SJSA1 (cell line): Measurements from ENCODE around the gene ZW10. TPM values are rescaled to one million over a fixed set of nuclear protein-coding genes. Genes with fewer than 3 reads are reported as not detected.
"Not testable (repeated sequence)": the region's sequence is repeated elsewhere in the genome, so short reads cannot be mapped to it uniquely, and the experiment has no call there.

Source experiments
- DNase-seq, 2 experiments: peaks; one replicate each; pipeline ENCODE4 v3.0.0-alpha.2; 2015 to 2020; ENCODE audit warnings: low spot score in 2 of 2, low read depth in 1 of 2
- H3K27ac ChIP-seq: fragments of 250-450 bp; sonication (Bioruptor Pico); 2 replicates; pipeline ENCODE4 v1.5.1; 2020; ENCODE audit warnings: mild to moderate bottlenecking, moderate library complexity
- H3K27me3 ChIP-seq: fragments of 250-450 bp; sonication (Bioruptor Pico); replicated peaks from 2 replicates; pipeline ENCODE4 v1.5.1; 2020; ENCODE audit warnings: mild to moderate bottlenecking, moderate library complexity
- H3K36me3 ChIP-seq: fragments of 250-450 bp; sonication (Bioruptor Pico); 2 replicates; pipeline ENCODE4 v1.5.1; 2020; ENCODE audit warnings: mild to moderate bottlenecking
- H3K4me1 ChIP-seq: fragments of 250-450 bp; sonication (Bioruptor Pico); replicated peaks from 2 replicates; pipeline ENCODE4 v1.6.1; 2021; ENCODE audit warnings: mild to moderate bottlenecking
- H3K4me3 ChIP-seq: fragments of 250-450 bp; sonication (Bioruptor Pico); 2 replicates; pipeline ENCODE4 v1.5.1; 2020; ENCODE audit warnings: mild to moderate bottlenecking
- H3K9me3 ChIP-seq: fragments of 250-450 bp; sonication (Bioruptor Pico); replicated peaks from 2 replicates; pipeline ENCODE4 v1.5.1; 2020; ENCODE audit warnings: mild to moderate bottlenecking
- total RNA-seq: library from RNA; depleted of rRNA; stranded (reverse); fragments of >200 nt; shearing (Covaris generic); gene quantifications from 2 replicates; pipeline ENCODE4 v1.2.3, GENCODE V29; 2014

Gene ZW10
- total RNA-seq, 1 experiment from 2014 or later = 22.4 TPM

DNA sequence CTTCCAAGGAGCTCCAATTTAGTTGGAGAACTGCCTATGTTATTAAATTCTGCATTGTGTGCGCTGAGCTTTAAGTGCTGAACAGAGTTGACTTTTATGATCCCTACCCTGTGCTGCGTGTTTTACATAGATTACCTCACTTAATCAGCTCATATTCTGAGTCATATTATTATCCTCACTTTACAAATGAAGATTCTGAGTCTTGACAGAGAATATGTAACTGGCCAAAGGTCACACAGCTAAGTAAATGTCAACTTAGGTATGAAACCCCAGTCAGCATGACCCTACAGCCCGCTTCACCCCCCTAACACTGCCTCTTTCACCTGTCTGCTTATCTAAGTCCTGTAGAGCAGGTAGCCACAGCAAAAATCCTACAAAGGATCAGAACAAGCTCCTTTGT lies 47.6 kb downstream of the ZW10 start:
- no peak for DNase-seq
- H3K4me3 ChIP-seq = no peak overlapping the region
- H3K36me3 ChIP-seq = no peaks in the 10 kb centered on the region
- H3K27me3 ChIP-seq = no peaks in the 10 kb centered on the region
- H3K4me1 ChIP-seq = peaks cover 9% of the 10 kb centered on the region
- H3K27ac ChIP-seq = no peak overlapping the region
- H3K9me3 ChIP-seq = no peaks in the 10 kb centered on the region

DNA sequence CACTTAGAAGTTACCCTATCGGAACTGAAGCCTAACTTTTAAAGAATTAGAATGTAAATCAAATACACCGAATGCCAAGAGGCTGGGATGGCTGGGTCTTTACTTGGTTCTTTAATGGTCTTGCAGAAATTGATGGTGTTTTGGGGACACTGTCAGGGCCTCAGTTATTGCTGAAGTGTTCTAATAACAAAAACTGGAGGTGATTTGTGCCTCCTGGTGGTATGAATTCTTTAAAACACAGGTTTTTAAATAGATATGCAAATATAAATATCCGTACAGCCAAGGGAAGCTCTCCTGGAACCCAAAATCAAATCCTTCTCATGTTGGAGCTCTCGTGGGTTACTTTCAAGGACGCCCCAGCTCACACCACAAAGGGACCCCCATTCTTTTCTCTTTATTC lies 48.1 kb downstream of the ZW10 start:
- H3K27me3 ChIP-seq = no peaks in the 10 kb centered on the region
- no peaks in the 10 kb centered on the region for H3K9me3 ChIP-seq
- peaks cover 7% of the 10 kb centered on the region for H3K4me1 ChIP-seq
- H3K36me3 ChIP-seq = no peaks in the 10 kb centered on the region
- no peak overlapping the region for H3K27ac ChIP-seq
- no peak overlapping the region for H3K4me3 ChIP-seq
- no peak for DNase-seq

DNA sequence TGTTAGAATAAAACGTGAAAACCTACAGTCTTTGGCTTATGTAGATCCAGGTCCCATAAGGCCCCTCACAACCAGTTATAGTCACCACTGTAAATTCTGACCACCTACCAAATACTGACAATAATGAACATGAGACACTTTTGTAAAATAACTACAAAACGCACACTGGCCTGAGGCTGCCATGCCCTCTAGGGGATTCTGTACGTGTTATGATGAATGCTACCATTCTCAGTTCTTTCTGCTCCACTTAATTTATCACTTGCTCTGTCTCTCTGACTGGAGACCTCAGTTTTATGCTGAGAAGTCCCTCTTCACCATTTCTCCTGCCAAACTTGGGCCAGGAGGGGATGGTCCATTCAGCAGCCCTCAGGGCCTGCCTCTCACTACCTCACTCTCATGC lies 48.7 kb downstream of the ZW10 start:
- Histone ChIP-seq H3K27me3 (no peaks in the 10 kb centered on the region), H3K27ac (no peak overlapping the region), H3K36me3 (no peaks in the 10 kb centered on the region), H3K4me3 (no peak overlapping the region), H3K9me3 (no peaks in the 10 kb centered on the region), H3K4me1 (peaks cover under 1% of the 10 kb centered on the region)
- DNase-seq = no peak

DNA sequence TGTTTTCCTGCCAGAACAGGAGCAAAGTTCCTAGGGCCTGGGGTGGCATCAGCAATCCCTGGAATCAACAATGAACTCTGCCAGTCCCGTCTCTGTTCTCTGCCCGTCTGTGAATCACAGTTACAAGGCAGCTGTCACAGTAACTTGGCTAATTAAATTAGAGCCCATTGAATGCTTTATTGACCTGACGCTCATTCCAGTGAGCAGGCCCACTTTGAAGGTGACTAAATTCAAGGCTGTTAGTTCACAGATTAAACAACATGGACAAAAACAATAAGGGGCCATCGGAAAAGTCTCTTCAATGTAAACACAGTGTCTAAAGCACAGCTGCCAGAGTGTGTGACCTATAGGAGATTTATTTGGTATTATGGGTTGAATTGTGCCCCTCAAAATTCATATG lies 49.7 kb downstream of the ZW10 start:
- DNase-seq = no peak
- H3K27ac ChIP-seq = no peak overlapping the region
- H3K9me3 ChIP-seq = no peaks in the 10 kb centered on the region
- no peak overlapping the region for H3K4me3 ChIP-seq
- no peaks in the 10 kb centered on the region for H3K36me3 ChIP-seq
- H3K4me1 ChIP-seq = no peaks in the 10 kb centered on the region
- no peaks in the 10 kb centered on the region for H3K27me3 ChIP-seq

DNA sequence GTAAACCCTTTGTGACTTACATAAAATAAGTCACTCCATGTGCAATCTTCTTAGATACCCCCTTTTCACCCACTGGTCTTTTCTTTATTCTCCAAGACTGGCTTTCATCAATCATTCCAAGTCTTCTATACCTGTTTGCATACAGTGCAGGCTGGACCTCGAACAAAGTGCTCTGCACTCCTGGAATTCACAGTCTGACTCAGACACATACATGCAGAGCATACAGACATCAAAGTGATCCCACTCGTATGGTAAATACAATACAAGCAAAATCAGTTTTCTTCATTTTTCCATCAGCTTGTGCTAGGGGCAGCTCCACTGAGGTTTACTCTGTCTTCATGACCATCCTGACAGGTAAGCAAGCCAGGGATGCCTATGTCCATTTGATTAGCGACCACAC lies 50.6 kb downstream of the ZW10 start:
- DNase-seq = no peak
- Histone ChIP-seq H3K9me3 (no peaks in the 10 kb centered on the region), H3K4me1 (no peaks in the 10 kb centered on the region), H3K4me3 (no peak overlapping the region), H3K27me3 (no peaks in the 10 kb centered on the region), H3K27ac (no peak overlapping the region), H3K36me3 (no peaks in the 10 kb centered on the region)

DNA sequence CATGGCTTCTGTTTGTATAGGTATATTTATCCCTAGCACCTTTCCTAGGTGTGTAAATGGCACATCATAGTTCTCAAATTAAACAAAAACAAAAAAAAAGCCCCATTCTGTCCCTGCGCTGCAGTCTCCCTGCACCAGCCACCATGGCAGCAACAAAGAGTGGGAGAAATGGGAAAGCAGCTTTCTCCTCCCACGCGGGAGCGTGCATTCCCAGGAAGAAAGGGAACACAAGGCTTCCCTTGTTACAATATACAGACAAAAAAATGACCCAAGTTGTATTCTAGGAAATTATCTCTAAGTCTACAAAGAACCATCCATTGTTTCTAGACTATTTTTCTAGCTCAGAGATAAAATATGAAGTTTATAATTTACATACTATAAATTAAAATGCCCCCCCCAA lies 51.3 kb downstream of the ZW10 start:
- H3K27me3 ChIP-seq = no peaks in the 10 kb centered on the region
- H3K9me3 ChIP-seq = no peaks in the 10 kb centered on the region
- DNase-seq = no peak
- H3K27ac ChIP-seq = no peak overlapping the region
- H3K4me1 ChIP-seq = no peaks in the 10 kb centered on the region
- H3K36me3 ChIP-seq = no peaks in the 10 kb centered on the region
- no peak overlapping the region for H3K4me3 ChIP-seq

DNA sequence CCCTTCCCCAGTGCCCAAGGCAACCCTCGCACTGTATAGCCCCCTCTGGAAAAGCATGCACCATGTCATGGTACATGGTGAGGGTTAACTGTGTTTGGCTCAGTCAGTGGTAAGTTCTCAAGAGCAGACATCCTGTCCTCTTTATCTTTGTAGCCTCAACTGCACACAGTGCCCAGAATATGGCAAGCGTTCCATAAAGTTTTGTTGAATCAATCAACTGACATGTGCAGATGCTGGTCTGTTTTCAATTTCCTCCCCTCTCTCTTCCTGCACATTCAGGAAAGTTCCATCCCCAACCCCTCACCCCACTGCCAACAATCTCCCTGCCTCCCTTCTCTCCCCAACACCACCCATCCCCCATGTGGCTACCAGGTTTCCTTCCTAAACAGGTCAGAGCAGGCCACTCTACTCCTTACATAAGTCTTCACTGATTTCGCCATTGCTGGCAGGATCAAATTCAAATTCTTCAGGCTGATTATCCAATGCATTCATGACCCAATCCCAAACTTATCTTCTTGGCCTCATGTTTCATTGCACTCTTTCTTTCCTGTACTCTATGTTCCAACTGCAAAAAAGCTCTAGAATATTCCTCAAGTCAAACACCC lies 51.9 kb downstream of the ZW10 start:
- DNase-seq = no peak
- no peak overlapping the region for H3K4me3 ChIP-seq
- H3K4me1 ChIP-seq = no peaks in the 10 kb centered on the region
- no peaks in the 10 kb centered on the region for H3K9me3 ChIP-seq
- H3K27ac ChIP-seq = no peak overlapping the region
- H3K36me3 ChIP-seq = no peaks in the 10 kb centered on the region
- no peaks in the 10 kb centered on the region for H3K27me3 ChIP-seq

DNA sequence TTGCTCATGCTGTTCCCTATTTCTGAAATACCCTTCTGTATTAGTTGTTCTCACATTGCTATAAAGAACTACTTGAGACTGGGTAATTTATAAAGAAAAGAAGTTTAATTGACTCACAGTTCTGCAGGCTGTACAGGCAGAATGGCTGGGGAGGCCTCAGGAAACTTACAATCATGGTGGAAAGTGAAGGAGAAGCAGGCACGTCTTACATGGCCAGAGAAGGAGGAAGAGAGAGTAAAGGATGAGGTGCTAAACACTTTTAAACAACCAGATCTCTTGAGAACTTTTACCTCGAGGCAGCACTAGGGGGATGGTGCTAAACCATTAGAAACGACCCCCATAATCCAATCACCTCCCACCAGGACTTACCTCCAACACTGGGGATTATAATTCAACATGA lies 53.0 kb downstream of the ZW10 start:
- DNase-seq, H3K4me1 ChIP-seq, H3K27me3 ChIP-seq, H3K4me3 ChIP-seq, H3K9me3 ChIP-seq, H3K27ac ChIP-seq, H3K36me3 ChIP-seq: not testable (repeated sequence)

DNA sequence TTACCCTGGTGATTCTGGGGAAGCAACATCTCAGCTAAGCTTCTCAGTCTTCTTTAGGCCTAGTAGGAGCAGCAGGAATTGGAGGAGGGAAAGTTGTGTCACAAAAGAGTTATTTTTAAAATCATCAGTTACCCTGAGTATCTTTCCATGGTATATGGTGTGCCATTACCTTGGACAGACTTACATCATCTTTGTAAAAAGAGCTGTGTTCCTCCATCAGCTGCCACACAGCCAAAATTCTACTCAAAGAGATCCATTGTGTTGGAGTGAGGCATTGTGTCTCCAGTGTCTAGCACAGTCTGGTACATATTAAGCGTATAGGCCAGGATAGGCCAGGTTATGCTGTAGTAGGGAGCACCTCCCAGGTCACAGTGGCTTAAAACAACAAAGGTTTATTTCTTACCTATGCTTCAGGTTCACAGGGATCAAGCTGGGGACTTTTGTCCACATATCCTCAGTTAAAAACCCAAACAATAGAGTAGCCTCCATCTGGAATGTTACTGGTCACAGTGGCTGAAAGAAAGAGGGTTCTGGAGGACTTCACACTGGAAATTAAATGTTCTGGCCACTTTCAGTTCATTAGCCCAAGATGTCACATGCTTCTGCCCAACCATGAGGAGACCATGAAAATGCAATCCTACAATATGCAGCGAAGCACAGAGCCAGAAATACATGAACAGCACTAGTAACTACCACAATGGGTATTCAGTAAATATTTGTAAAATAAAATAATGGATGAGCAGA lies 57.4 kb downstream of the ZW10 start:
- Histone ChIP-seq H3K4me1 (no peaks in the 10 kb centered on the region), H3K9me3 (no peaks in the 10 kb centered on the region), H3K27me3 (no peaks in the 10 kb centered on the region), H3K27ac (no peak overlapping the region), H3K36me3 (no peaks in the 10 kb centered on the region), H3K4me3 (no peak overlapping the region)
- DNase-seq = no peak

DNA sequence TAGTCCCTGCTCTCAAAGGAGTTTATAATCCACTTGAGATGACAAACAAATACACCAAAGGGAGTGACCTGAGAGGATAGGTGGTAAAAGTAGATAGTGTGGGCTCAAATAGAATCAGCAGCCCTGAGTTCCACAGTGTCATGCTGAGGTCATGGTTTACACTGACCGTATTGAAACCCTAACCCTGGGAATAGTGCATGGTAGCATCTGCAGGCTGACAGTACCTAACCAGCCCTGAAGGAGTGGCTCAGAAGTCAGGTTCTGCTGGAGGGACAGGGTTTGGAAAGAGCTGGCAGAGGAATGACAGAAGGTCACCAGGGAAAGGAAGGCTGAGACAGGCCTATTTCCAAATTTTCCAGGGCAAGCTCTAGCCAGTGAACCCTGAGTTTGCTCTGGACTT lies 58.2 kb downstream of the ZW10 start:
- no peak for DNase-seq
- Histone ChIP-seq H3K27ac (no peak overlapping the region), H3K27me3 (no peaks in the 10 kb centered on the region), H3K4me1 (no peaks in the 10 kb centered on the region), H3K4me3 (no peak overlapping the region), H3K36me3 (no peaks in the 10 kb centered on the region), H3K9me3 (no peaks in the 10 kb centered on the region)

DNA sequence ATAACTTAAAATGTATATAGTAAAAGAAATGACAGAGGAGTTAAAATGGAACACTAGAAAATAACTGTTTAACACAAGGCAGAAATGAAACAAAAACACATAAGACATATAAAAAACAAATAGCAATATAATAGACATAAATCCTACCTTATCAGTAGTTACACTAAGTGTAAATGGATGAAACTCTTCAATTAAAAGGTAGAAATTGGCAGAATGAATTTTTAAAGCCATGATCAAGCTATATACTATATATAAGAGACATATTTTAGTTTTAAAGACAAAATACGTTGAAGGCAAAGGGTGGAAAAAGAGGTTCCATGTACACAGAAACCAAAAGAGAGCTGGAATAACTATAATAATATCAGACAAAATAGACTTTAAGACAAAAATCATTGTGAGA lies 62.5 kb downstream of the ZW10 start:
- Histone ChIP-seq H3K4me3 (no peak overlapping the region), H3K27ac (no peak overlapping the region), H3K4me1 (peaks cover 1% of the 10 kb centered on the region)

DNA sequence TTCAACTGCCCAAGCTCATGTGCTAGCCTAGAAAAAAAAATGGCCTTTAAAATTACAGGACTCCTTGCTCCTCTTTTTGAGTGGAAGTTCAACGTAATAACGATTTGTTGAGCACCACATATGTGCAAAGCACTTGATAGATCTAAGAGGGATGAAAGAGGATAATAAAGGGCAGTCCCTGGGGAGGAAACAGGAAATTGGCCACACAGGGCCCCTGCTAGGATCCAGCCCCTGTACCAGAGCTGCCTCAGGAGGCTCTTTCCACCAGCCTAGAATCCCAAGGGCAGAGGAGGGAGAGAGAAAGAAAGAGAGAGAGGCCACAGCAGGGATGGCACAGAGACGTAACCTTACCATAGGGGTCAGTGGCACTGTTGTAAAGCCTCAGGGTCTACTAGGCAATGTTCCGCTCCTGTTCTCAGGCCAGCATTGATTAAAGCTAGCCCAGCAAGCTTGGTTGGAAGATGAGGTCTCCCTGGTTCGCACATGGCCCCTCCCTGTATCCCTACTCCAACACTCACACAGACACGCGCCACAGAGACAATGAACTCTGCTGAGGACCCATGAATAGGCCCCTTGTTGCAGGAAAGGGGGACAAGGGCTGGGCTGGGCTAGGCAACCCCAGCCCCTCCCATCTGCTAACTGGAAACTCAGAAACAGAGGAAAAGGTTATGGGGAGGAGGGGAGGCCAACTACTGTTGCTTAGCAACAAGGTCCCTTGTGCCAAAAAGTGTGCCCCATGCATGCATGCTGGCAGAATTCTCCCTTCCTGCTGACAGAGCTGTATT lies 67.4 kb downstream of the ZW10 start, which contains the start of gene TMPRSS5:
TMPRSS5 (minus strand) TSS at position 438 of the 785 bp plus-strand sequence; CDS start at position 354, 84 bp downstream.
- no peak for DNase-seq
- H3K4me1 ChIP-seq = peaks cover 12% of the 10 kb centered on the region
- H3K4me3 ChIP-seq = no peak within 1 kb of the TSS
- H3K27me3 ChIP-seq = no peaks in the 10 kb centered on the region
- no peaks in the 10 kb centered on the region for H3K36me3 ChIP-seq
- H3K27ac ChIP-seq = no peak within 1 kb of the TSS
- no peaks in the 10 kb centered on the region for H3K9me3 ChIP-seq

More for the DNA sequence above, 62.5 kb downstream of the ZW10 start:
- no peak for DNase-seq
- Histone ChIP-seq H3K9me3 (no peaks in the 10 kb centered on the region), H3K36me3 (no peaks in the 10 kb centered on the region), H3K27me3 (no peaks in the 10 kb centered on the region)

DNA sequence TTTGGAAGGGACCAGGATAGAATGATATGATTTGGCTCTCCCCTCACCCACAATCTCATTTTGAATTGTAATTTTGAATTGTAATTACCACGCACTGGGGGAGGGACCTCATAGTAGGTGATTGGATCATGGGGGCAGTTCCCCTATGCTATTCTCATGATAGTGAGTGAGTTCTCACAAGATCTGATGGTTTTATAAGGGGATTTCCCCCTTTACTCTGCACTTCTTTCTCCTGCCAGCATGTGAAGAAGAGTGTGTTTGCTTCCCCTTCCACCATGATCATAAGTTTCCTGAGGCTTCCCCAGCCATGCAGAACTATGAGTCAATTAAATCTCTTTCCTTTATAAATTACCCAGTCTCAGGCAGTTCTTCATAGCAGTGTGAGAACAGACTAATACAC lies 69.9 kb downstream of the ZW10 start:
- not testable (repeated sequence) for H3K36me3 ChIP-seq, H3K9me3 ChIP-seq, DNase-seq, H3K27ac ChIP-seq, H3K27me3 ChIP-seq, H3K4me3 ChIP-seq
- peaks cover 15% of the 10 kb centered on the region for H3K4me1 ChIP-seq

DNA sequence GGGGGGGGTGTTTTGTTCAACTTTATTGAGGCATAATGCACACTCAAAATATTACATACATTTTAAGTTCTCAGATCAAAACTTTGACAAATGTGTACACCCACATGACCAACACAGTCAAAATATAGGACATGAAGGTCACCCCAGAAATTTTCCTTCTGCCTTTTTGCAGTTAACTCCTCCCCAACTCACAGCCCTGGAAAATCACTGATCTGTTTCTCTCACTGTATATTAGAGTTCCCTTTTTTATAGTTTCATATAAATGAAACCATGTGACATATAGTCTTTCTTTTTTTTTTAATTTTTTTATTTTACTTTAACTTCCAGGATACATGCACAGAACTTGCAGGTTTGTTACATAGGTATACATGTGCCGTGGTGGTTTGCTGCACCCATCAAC lies 72.0 kb downstream of the ZW10 start:
- peaks cover 29% of the 10 kb centered on the region for H3K4me1 ChIP-seq
- no peaks in the 10 kb centered on the region for H3K27me3 ChIP-seq
- no peak for DNase-seq
- H3K9me3 ChIP-seq = no peaks in the 10 kb centered on the region
- H3K36me3 ChIP-seq = no peaks in the 10 kb centered on the region
- no peak overlapping the region for H3K4me3 ChIP-seq
- H3K27ac ChIP-seq = no peak overlapping the region
